Kidney (tissue), 14 donors: ENCODE measurements around the gene SLC22A1. TPM values are rescaled to one million over a fixed set of nuclear protein-coding genes. Genes with fewer than 3 reads are reported as not detected.
"Not testable (repeated sequence)": the region's sequence is repeated elsewhere in the genome, so short reads cannot be mapped to it uniquely, and the experiment has no call there.

ENCODE experiments used
- DNase-seq, 5 donors: peaks; one replicate each; pipeline ENCODE4 v3.0.0-alpha.2; 2013 to 2020
- FAIRE-seq: peaks from 2 replicates; lab custom pipeline; 2012; peaks lifted over from hg19 to GRCh38; lab: Jason Lieb, UNC
- H3K27ac ChIP-seq, 2 donors: one replicate each; pipeline ENCODE4 v1.7.0; 2013; ENCODE audit warnings: low read depth in 2 of 2, low read length in 2 of 2, inconsistent platforms in 1 of 2
- H3K27me3 ChIP-seq: one replicate; pipeline ENCODE4 v1.7.1; 2013; ENCODE audit warnings: low read length, inconsistent platforms; ENCODE audit not compliant: control insufficient read depth, insufficient read depth
- H3K36me3 ChIP-seq, 3 donors: one replicate each; pipeline versions ENCODE4 v1.7.0 to v1.7.1; 2013; ENCODE audit warnings: low read length in 3 of 3, control low read depth in 1 of 3, inconsistent platforms in 1 of 3; ENCODE audit not compliant: insufficient read depth in 3 of 3, control insufficient read depth in 2 of 3
- H3K4me1 ChIP-seq, 3 donors: one replicate each; pipeline versions ENCODE4 v1.7.0 to v1.7.1; 2013; ENCODE audit warnings: low read length in 3 of 3, inconsistent platforms in 1 of 3, low read depth in 1 of 3; ENCODE audit not compliant: control insufficient read depth in 2 of 3, insufficient read depth in 2 of 3
- H3K4me3 ChIP-seq, 3 donors: one replicate each; pipeline versions ENCODE4 v1.7.0 to v1.8.1; 2013; ENCODE audit warnings: low read length in 3 of 3, control low read depth in 1 of 3, inconsistent platforms in 1 of 3
- H3K9ac ChIP-seq, 3 donors: one replicate each; pipeline versions ENCODE4 v1.7.0 to v1.7.1; 2013; ENCODE audit warnings: low read length in 3 of 3, control low read depth in 1 of 3, inconsistent platforms in 1 of 3
- H3K9me3 ChIP-seq, 3 donors: one replicate each; pipeline versions ENCODE4 v1.7.0 to v1.7.1; 2013; ENCODE audit warnings: low read length in 3 of 3, control low read depth in 1 of 3, inconsistent platforms in 1 of 3; ENCODE audit not compliant: control insufficient read depth in 2 of 3, insufficient read depth in 1 of 3
- CTCF ChIP-seq: IDR thresholded peaks from 3 replicates; pipeline ENCODE4 v1.5.1; 2012; ENCODE audit warnings: mild to moderate bottlenecking, moderate library complexity, borderline replicate concordance; ENCODE audit not compliant: insufficient read depth; ENCODE audit errors: extremely low read depth
- intact Hi-C: fragments of 100-400 bp; cut with DNase I; formaldehyde crosslinking; loops from one replicate; pipeline ENCODE4 v1.11.1; 2022
- polyA plus RNA-seq: library from polyadenylated mRNA; stranded (reverse); fragments of 350-450 nt; fragmentation: Illumina TruSeq; extraction: RNeasy Lipid Tissue Mini Kit (QIAGEN cat#74804); gene quantifications from one replicate; pipeline ENCODE4 v1.2.3, GENCODE V29; 2014; ENCODE audit warnings: low read depth, low replicate concordance; ENCODE audit not compliant: insufficient read depth
- total RNA-seq: library from RNA; stranded (reverse); fragmentation: NEBNext Ultra II Directional; extraction: Animal tissue kit (Norgen Biotek cat#: 25700); gene quantifications from one replicate; pipeline ENCODE4 v1.2.1, GENCODE V29; 2021
- donor health status: control.
- donor health status: control.
- donor health status: control.
- donor health status: control.
- donor health status: control.
- donor health status: DM: yes; HTN: yes; CAD: no.
- donor health status: Normal renal cell carcinoma (clear cell type).

SLC22A1 gene
- total and polyA plus RNA-seq, 2 donors from 2014 or later = 1.4 to 2.3 TPM

GRCh38 chr6:160163425-160163824, 41.8 kb downstream of the SLC22A1 start:
- Histone ChIP-seq H3K27ac (no peak overlapping the region), H3K9me3 (no peaks in the 10 kb centered on the region), H3K4me1 (peaks cover 0 to 3% (median 0%) of the 10 kb centered on the region in 3 donors), H3K27me3 (no peaks in the 10 kb centered on the region), H3K4me3 (no peak overlapping the region), H3K9ac (no peak overlapping the region), H3K36me3 (no peaks in the 10 kb centered on the region)
- intact Hi-C loops = no loop called here
- FAIRE-seq (no peak), DNase-seq (no peak)
- no peak for TF ChIP-seq CTCF

GRCh38 chr6:160163912-160164311, 42.3 kb downstream of the SLC22A1 start:
- H3K4me1 ChIP-seq = peaks cover 0 to 3% (median 0%) of the 10 kb centered on the region in 3 donors
- no peak for FAIRE-seq
- no peak for TF ChIP-seq CTCF
- H3K27ac ChIP-seq = no peak overlapping the region
- no peaks in the 10 kb centered on the region for H3K27me3 ChIP-seq
- no peaks in the 10 kb centered on the region for H3K36me3 ChIP-seq
- no peak for DNase-seq
- H3K4me3 ChIP-seq = no peak overlapping the region
- no peak overlapping the region for H3K9ac ChIP-seq
- intact Hi-C loops = no loop called here
- no peaks in the 10 kb centered on the region for H3K9me3 ChIP-seq

GRCh38 chr6:160165928-160166327, 44.3 kb downstream of the SLC22A1 start:
- H3K27ac ChIP-seq, H3K9me3 ChIP-seq, H3K4me1 ChIP-seq, DNase-seq, H3K4me3 ChIP-seq, H3K27me3 ChIP-seq, FAIRE-seq, intact Hi-C loops, H3K9ac ChIP-seq, H3K36me3 ChIP-seq: not testable (repeated sequence)

- TF ChIP-seq CTCF = peak; percentile 8
- no peak overlapping the region for H3K9ac ChIP-seq
- FAIRE-seq (no peak), DNase-seq (peak in 3 of 5 donors; percentile 57 to 93 (median 79))
- intact Hi-C loops = no loop called here
- no peaks in the 10 kb centered on the region for H3K27me3 ChIP-seq
- H3K9me3 ChIP-seq = no peaks in the 10 kb centered on the region
- no peak overlapping the region for H3K27ac ChIP-seq
- H3K36me3 ChIP-seq = no peaks in the 10 kb centered on the region
- H3K4me1 ChIP-seq = peaks cover 0 to 3% (median 0%) of the 10 kb centered on the region in 3 donors
- no peak overlapping the region for H3K4me3 ChIP-seq
Measured at GRCh38 chr6:160167604-160168399, 46.2 kb downstream of the SLC22A1 start.
